ENCODE results near the gene CDH4. TPM values are rescaled to one million over a fixed set of nuclear protein-coding genes. Genes with fewer than 3 reads are reported as not detected.

The CDH4 gene
- total RNA-seq, 1 donor from 2014 or later, result 8.9 TPM

DNA sequence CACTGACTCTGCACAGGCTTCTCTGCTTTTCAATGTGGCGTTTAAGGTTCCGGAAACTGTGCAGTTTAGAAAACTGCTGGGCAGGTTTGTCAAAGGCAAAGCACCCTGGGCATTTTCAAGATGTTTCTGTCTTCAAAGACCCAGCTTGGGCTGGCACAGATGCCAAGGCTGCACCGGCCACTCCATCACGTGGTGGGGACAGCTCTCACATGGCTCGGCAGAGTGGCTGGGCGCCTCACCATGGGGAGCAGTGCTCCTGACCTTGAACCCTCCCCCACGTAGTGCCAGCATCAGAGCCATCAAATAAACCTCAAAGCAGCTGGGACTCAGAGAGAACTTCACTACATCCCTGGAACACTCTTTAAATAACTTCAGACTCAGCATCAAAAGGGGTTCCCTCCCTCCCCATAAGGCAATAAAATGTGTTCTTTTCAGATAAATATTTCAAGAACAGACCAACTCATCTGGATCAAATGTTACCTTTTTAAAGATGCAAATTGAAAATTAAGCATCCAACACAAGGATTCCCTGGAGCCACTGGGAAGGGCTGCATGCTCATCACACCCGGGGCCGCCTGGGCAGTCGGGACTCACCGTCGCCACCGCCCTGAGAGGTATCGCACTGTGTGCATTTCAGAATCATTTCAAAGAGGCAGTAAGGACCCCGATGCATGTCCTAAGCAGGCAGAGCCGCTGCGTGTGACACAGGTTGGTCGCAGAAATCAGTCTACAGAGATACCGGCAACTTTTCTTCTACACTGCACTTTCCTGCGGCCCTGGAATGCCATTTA lies 157.1 kb downstream of the CDH4 start:
- Mint-ChIP-seq H3K27ac (ENCODE audit: unreplicated experiment) (no peak overlapping the region), H3K9me3 (peaks cover 3% of the 10 kb centered on the region), H3K36me3 (ENCODE audit: low read depth) (peaks cover 8% of the 10 kb centered on the region), H3K4me1 (peaks cover 10% of the 10 kb centered on the region), H3K27me3 (ENCODE audit: low read depth) (no peaks in the 10 kb centered on the region), H3K4me3 (no peak overlapping the region)
- DNase-seq (ENCODE audit: low read depth, low spot score), result no peak
- TF ChIP-seq CTCF (conservative IDR thresholded peaks at IDR 0.05), result no peak

- no peak overlapping the region for H3K27ac Mint-ChIP-seq (ENCODE audit: unreplicated experiment)
- peaks cover 26% of the 10 kb centered on the region for H3K4me1 Mint-ChIP-seq
- no peak overlapping the region for H3K4me3 Mint-ChIP-seq
- peaks cover 7% of the 10 kb centered on the region for H3K36me3 Mint-ChIP-seq (ENCODE audit: low read depth)
- DNase-seq (ENCODE audit: low read depth, low spot score), result no peak
- no peak for TF ChIP-seq CTCF (conservative IDR thresholded peaks at IDR 0.05)
- H3K9me3 Mint-ChIP-seq, result peaks cover 3% of the 10 kb centered on the region
- no peaks in the 10 kb centered on the region for H3K27me3 Mint-ChIP-seq (ENCODE audit: low read depth)
Observed at GRCh38 chr20:61411743-61412142, 159.7 kb downstream of the CDH4 start.

GRCh38 chr20:61413752-61414151 lies 161.7 kb downstream of the CDH4 start:
- no peak for TF ChIP-seq CTCF (conservative IDR thresholded peaks at IDR 0.05)
- H3K27me3 Mint-ChIP-seq (ENCODE audit: low read depth), result no peaks in the 10 kb centered on the region
- no peak overlapping the region for H3K27ac Mint-ChIP-seq (ENCODE audit: unreplicated experiment)
- H3K9me3 Mint-ChIP-seq, result no peaks in the 10 kb centered on the region
- H3K4me1 Mint-ChIP-seq, result peaks cover 29% of the 10 kb centered on the region
- no peaks in the 10 kb centered on the region for H3K36me3 Mint-ChIP-seq (ENCODE audit: low read depth)
- no peak for DNase-seq (ENCODE audit: low read depth, low spot score)
- no peak overlapping the region for H3K4me3 Mint-ChIP-seq

DNA sequence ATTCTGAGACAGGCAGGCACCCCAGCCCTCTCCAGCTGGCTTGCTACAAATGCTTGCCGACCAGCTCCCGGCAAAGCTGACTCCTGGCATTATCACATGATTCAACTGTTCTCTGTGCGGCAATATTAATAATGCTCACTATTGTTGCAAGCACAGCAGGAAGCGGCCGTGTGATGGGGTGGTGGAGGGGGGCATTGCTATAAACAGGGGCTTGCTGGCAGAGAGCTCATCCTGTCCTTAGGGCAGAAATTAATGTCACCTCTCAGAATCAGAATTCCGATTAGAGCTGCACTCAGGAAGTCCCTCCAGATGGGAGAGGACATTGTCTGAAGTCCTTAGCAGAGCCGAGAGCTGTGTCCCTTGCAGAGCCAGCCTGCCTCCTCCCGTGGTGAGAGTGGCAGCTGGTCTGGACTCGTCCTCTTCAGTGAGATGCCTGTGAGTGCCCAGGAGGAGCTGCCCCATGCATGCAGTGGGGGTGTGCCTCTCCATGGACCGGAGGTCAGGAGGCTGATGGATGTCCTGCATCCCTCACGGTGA lies 162.5 kb downstream of the CDH4 start:
- DNase-seq (ENCODE audit: low read depth, low spot score), result no peak
- Mint-ChIP-seq H3K27me3 (ENCODE audit: low read depth) (no peaks in the 10 kb centered on the region), H3K36me3 (ENCODE audit: low read depth) (no peaks in the 10 kb centered on the region), H3K27ac (ENCODE audit: unreplicated experiment) (peak overlapping the region; percentile 83), H3K4me1 (peaks cover 29% of the 10 kb centered on the region), H3K4me3 (peak overlapping the region; percentile 27), H3K9me3 (no peaks in the 10 kb centered on the region)
- no peak for TF ChIP-seq CTCF (conservative IDR thresholded peaks at IDR 0.05)

DNA sequence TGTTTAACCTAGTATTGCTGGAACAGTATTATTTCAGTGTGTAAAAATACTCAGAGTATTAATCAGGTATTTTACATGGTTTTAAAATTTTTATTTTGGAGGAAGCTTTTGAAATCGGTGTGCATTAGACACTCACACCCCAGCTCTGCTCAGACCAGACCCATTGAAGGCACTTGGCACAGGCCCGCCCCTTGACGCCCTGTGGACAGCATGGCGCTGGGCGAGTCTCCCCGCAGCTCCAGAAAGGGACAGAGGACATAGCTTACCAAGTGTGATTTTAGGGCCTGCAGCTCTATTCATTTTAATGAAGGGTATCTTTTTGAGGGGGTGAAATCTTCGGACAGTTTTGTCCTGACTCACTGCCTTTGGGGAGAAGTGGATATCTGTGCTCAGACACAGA lies 164.5 kb downstream of the CDH4 start:
- no peaks in the 10 kb centered on the region for H3K36me3 Mint-ChIP-seq (ENCODE audit: low read depth)
- H3K27ac Mint-ChIP-seq (ENCODE audit: unreplicated experiment), result no peak overlapping the region
- no peak for TF ChIP-seq CTCF (conservative IDR thresholded peaks at IDR 0.05)
- no peak for DNase-seq (ENCODE audit: low read depth, low spot score)
- no peaks in the 10 kb centered on the region for H3K27me3 Mint-ChIP-seq (ENCODE audit: low read depth)
- no peaks in the 10 kb centered on the region for H3K9me3 Mint-ChIP-seq
- H3K4me1 Mint-ChIP-seq, result peaks cover 29% of the 10 kb centered on the region
- no peak overlapping the region for H3K4me3 Mint-ChIP-seq

All from neural crest cell (in vitro differentiated cells).